HG03280 (cell line): ENCODE data around the gene RABGAP1L.
"Not testable (repeated sequence)": the region's sequence is repeated elsewhere in the genome, so short reads cannot be mapped to it uniquely, and the experiment has no call there.

ENCODE experiments used
- ATAC-seq: cut with Tn5 transposase; IDR thresholded peaks from one replicate; pipeline ENCODE4 v1.9.1; 2021; ENCODE audit warnings: mild to moderate bottlenecking, moderate library complexity; ENCODE audit not compliant: unreplicated experiment

The RABGAP1L gene

DNA sequence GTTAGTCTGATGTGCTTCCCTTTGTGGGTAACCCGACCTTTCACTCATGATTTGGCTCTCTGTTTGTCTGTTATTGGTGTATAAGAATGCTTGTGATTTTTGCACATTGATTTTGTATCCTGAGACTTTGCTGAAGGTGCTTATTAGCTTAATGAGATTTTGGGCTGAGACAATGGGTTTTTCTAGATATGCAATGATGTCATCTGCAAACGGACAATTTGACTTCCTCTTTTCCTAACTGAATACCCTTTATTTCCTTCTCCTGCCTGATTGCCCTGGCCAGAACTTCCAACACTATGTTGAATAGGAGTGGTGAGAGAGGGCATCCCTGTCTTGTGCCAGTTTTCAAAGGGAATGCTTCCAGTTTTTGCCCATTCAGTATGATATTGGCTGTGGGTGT, 490.3 kb downstream of the RABGAP1L start:
- not testable (repeated sequence) for ATAC-seq

DNA sequence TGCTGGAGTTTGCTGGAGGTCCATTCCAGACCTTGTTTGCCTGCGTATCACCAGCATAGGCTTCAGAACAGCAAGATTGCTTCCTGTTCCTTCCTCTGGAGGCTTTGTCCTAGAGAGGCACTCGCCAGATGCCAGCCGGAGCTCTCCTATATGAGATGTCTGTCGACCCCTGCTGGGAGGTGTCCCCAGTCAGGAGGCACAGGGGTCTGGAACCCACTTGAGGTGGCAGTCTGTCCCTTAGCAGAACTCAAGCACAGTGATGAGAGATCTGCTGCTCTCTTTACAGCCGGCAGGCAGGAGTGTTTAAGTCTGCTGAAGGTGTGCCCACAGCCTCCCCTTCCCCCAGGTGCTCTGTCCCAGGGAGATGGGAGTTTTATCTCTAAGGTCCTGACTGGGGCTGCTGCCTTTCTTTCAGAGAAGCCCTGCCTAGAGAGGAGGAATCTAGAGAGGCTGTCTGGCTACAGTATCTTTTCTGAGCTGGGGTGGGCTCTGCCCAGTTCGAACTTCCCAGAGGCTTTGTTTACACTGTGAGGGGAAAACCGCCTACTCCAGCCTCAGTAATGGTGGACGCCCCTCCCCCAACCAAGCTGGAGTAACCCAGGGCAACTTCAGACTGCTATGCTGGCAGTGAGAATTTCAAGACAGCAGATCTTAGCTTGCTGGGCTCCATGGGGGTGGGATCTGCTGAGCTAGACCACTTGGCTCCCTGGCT, 493.4 kb downstream of the RABGAP1L start:
- no peak for ATAC-seq

DNA sequence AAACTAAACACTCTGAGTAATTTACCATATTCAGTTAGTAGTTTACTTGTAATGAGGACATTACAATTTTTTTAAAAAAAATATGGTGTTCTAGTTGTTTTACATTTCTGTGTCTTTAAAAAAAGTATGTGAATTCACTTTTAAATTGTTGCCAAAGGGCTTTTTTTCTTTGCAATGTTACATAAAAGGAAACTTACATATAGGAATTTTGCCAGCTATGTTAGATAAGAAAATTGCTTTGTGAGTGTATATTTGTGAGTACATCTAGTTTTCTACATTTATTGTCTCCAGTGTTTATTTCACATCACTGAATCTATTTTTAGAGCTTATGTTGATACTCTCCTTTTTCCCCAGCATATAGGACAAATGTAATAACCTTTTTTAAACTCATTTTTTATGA, 495.2 kb downstream of the RABGAP1L start:
- no peak for ATAC-seq

DNA sequence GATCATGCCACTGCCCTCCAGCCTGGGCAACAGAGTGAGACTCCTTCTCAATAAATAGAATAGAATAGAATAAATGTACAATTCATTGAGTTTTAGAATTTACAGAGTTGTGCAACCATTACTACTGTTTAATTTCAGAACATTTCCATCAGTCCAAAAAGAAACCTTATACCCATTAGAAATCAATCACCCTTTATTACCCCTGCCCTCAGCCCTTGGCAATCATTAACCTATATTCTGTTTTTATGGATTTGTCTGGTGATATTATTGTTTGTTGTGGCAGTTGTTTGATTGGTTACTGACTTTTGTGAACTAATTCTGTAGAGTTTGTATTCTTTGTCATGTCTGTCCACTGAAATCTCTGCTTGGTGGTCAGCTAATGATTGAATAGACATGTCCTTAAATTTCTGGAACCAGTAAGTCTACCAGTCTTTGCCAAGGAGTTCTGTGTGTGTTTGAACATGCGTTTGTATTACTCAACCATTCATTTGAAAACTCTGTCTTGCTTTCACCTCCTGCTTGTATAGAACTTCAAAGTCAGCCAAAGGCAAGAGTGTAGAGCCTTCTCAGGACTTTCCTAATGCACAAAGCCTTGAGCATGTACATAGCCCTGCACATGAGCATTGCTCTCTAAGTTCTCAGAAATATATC, 497.2 kb downstream of the RABGAP1L start:
- ATAC-seq = no peak

DNA sequence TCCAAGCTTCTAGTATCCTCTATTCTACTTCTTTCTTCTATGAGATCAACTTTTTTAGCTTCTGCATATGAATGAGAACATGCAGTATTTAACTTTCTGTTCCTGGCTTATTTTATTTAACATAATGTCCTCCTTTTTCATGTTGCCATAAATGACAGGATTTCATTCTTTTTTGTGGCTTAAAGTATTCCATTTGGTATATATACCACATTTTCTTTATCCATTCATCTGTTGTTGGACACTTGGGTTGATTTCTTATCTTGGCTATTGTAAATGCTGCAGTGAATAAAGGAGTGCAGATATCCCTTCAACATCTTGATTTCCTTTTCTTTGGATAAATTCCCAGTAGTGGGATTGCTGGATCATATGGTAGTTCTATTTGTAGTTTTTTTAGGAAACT, 498.1 kb downstream of the RABGAP1L start:
- ATAC-seq = no peak

DNA sequence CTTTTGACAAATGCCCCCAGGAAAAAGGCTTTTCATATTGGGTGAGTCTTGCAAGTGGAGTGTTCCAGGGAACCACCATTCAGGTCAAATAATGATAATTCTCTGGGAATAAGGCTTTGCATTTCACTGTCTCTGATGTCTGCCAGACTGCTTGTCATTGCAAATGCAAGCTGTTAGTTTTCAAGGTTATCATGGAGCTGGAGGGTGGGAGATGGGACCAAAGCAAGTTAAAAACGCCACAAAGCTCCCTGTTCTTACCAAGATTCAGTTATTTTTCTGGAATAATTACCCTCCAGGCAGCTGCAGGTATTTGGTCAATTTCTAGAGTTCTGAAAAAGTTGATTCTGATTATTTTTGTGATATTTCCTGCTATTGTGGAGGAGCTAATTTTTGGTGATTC, 498.6 kb downstream of the RABGAP1L start:
- no peak for ATAC-seq

DNA sequence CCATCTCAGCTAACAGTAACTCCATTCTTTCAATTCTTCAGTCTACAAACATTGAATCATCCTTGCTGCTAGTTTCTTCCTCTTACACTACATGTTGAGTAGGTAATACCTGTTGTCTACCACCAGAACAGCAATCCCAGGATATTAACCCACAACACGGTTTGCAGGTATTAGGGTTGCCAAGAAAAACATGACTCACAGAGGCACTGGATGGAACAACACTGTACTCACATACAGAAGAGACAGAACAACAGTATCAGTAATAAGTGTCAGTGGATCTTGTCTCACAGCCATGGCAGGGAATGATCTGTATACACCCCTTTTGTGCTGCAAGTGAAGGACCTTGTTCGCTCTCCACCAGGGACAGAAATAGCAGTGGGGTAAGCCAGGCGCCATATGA, 500.5 kb downstream of the RABGAP1L start:
- no peak for ATAC-seq

DNA sequence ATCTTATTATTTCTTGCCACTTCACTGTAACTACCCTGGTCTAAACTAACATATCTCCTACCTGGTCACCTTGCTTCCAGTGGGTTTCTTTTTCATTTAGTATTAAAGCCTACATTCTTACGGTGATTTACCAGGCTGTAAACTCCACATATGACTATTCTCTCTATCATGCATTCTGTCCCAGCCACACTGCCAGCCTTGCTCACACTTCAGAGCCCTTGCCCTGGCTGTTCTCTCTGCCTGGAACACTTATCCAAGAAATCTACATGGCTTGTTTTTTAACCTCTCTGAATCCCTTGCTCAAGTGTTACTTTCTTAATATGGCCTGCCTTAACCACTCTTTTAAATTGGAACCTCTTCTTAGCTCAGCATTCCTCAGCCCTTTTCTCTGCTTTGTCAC, 501.2 kb downstream of the RABGAP1L start:
- no peak for ATAC-seq

DNA sequence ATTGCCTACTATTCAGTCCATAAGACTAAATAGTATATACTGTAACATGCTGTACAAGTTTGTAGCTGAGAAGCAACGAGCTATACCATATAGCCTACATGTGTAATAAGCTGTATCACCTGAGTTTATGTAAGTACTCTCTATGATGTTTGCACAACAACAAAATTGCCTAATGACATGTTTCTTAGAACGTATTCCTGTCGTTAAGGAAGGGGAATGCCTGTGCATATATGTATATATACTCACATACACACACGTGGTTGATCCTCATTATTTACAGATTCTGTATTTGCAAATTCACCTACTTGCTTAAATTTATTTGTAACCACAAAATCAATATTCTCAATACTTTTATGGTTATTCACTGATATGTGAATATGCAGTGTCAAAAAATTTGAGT, 504.0 kb downstream of the RABGAP1L start:
- no peak for ATAC-seq

DNA sequence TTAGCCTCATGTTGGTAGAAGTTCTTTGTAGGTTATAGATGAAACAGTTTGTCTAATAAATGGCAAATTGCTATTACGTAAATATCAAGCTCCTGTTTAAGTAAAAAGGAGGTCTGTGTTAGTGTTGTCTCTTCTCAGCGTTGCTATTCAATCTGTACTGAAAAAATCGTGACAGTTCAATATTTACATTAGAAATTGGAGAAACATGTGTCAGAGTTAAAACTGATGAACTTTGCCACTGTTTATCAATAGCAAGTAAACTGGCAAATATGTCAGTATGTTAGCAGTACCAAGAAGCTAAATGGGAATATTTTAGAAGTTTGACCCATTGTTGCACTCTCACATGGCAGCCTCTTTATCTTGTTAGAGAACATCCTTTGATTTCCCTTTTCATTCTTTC, 506.9 kb downstream of the RABGAP1L start:
- ATAC-seq = no peak

DNA sequence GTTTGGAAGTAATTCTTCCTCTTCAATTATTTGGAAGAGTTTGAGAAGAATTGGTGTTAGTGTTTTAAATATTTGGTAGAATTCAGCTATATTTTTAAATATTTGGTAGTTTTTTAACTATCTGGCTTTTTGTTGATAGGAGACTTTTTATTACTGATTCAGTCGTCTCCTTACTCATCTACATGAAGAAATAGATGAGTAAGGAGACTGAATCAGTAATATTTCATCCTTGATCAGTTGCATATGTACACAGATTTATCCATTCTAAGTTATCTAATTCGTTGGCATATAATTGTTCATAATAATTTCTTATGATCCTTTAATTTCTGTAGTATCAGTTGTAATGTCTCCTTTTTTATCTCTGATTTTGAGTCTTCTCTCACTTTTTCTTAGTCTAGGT, 512.5 kb downstream of the RABGAP1L start:
- no peak for ATAC-seq

DNA sequence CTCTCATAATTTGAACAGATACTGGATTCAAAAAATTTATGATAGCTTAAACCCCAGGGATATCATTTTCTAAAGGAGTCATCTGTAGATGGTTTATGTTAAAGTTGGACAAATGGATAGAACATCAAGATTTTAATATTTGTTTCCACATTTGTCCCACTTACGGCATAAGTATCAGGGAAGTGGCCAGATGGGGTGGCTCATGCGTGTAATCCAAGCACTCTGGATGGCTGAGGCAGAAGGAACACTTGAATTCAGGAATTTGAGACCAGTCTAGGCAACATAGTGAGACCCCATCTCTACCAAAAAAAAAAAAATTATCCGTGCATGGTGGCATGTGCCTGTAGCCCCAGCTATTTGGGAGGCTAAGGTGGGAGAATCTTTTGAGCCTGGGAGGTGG, 517.5 kb downstream of the RABGAP1L start:
- no peak for ATAC-seq

DNA sequence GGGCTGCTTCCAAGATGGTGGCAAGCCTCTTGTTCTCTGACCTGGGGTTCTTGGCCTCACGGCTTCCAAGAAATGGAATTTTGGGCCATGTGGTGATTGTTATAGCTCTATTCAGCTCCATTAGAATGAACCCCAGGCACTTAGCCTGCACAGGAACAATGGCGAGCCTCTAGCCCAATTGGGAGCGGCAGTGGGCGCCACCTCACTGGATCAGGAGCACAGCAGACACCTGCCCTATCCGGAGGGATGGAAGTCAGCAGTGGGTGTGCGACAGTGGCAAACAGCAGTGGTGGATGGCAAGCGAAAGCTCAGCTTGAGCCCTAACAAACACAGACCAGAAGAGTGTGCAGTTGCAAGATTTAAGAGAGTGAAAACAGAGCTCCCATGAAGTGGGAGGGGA, 519.3 kb downstream of the RABGAP1L start:
- no peak for ATAC-seq

DNA sequence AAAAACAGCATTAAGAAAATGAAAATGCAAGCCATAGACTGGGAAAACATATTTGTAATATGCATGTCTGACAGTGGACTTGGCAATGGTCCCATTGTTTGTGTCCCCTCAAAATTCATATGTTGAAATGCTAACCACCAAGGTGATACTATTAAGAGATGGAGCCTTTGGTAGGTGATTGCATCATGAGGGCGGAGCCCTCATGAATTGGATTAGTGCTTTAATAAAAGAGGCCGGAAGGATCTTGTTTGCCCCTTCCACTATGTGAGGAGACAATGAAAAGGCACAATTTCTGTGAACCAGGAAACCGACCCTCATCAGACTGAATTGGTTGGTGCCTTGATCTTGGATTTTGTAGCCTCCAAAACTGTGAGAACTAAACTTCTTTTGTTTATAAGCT, 520.8 kb downstream of the RABGAP1L start:
- ATAC-seq = no peak

DNA sequence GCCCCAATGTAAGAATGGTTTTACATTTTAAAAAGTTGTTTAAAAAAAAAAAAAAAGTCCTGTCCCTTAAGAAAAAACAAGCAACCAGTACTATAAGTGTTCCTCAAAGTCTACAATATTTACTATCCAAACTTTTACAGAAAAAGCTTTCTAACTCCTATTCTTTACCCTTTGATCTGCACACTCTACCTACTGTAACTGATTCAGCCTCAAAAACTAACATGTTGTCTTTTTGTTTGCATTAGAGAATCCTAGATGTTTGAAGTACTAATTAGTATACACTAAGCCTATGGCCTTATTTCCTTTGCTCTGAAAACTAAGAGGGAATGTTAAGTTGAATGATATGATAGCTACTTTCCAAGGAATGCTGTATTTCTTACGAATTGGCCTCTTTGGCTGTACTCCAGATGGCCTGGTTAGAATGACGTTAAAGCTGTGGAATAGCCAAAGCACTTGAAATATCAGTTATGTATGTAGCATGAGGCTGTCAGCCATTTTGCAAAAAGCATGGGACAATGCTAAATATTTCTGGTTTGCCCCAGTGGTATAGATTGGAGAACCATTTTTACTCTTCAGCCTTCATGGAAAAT, 523.2 kb downstream of the RABGAP1L start:
- no peak for ATAC-seq

DNA sequence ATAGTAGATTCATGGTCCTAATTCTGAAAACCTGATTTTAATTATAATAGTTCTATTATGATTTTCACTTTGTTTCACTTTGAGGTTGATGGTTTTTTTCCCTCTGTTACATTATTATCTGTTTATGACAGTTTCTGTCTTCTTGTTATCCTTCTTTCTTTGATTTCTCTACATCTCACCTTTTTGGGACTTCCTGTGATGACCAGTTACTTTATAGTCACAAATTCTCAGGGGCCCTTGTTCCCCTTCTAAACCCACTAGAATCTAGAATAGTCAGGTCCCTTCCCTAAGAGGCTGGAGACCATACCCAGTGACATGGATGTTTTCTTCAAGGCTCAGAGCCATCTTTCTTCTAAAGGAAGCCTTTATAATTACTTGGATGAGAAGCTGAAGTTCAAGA, 526.9 kb downstream of the RABGAP1L start:
- ATAC-seq = no peak

DNA sequence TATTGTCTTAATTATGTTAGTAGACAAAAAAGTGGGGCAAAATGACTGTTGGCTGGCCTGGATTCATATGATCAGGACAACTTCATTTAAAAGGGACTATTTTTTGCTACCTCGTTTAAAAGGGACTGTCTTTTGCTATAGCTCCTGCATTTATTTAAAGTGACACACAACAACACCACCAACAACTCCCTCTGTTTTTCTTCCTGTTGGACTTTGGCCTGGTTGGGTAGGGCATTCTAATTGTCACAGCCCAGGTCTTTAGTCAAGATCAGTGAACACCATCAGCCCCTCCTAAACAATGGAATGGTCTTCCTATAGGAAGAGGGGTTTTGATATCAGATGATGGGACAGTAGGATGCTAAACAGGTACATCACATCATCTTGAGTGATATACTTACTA, 530.2 kb downstream of the RABGAP1L start:
- ATAC-seq = no peak

DNA sequence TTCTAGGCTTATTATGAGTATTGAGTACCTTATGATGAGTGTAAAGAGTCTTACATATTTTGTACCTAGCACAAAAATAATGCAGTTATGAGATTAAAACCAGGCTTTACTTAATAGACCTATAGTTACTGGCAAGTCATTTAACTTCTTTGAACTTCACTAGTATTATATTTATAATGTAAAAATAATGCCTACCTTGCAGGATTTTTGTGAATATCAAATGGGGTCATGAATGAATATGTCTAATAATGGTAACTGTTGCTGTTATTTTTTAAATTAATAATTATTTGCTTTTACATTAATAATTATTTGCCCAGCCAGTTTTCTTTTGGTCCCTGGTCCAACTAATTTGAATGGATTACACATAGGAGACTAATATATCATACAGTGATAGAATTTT, 530.9 kb downstream of the RABGAP1L start:
- ATAC-seq = no peak

DNA sequence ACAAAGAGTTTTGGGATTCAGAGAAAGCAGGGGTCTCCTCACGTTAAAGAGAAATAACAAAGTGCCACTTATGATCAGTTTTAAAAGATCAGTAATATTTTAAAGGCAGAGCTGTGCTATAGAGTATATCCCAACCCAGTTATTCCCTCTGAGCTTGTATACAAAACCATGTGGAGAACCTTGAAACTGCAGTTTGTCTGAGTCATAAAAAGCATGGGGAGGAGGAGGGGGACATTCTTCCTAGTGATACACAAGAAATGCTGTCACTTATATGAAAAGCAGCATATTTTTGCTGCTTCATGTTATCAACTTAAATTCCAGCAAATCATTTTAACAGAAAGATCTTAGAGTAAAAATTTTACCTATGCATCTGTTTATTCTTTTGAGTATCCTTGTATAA, 533.0 kb downstream of the RABGAP1L start:
- ATAC-seq = no peak

DNA sequence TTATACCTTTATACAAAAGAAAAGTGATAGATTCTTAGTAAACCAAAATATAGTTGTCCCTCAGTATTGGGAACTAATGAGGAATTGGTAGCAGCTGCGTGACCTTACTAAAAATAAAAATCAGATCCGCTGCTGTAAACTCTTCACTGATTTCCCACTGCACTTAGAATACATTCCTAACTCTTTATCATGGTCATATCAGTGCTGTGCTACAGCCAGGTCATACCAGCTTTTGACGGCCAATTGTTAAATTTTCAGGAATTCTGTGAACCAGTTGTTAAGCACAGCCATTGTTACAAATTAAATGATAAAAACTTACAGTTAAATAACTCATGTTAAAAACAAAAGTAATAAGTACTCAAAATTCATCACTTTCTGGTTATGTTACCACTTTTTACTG, 533.8 kb downstream of the RABGAP1L start:
- ATAC-seq = no peak

DNA sequence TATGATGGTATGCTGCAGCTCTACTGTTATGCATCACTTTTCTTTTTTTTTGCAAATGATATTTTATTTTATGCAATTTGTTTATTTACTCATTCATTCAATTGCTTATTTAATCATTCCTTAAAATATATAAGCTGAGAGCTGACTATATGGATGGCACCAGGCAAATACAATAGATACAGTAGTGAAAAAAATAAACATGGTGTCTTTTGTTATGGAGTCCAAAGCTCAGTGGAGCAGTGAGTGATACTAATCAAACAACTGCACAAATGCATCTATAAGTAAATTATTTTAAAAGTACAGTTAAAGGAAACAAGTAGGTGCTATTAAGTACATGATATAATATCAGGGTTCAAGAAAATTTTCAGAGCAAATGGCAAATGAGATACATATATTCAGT, 534.2 kb downstream of the RABGAP1L start:
- not testable (repeated sequence) for ATAC-seq

DNA sequence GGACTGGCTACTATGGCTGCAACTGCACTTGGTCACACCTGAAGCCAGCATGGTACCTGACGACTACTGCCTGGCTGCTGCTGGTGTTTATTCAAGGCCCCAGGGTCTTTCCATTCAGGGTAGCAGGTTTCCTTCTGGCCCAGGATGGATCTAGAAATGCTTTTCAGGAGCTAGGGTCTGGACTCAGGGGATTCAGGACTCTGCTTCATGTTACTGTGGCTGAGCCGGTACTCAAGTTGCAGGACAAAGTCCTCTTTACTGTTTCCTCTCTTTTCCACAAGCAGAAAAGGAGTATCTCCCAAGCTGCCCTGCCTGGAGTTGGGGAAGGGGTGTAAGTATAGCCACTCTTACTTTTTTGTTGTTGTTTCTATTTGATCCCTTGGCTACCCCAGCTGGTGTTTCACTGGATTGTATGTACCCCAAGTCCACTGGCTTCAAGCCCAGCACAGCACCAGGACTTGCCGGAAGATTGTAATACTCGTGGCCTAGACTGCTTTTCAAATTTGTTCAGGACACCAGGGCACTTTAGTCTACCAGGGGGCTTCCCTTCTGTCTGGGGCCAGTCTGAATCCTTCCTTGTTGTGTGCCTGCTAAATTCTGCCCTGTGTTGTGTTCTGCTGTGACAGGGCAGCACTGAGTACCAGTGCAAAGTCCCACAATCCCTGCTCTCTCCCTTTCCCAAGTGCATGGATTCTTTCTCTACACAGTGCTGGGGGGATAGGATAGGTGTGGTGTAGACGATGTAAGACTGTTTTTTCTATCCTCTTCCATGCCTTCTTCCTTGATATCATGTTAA, 536.9 kb downstream of the RABGAP1L start:
- ATAC-seq = no peak
